Stimulated activated naive CD8-positive, alpha-beta T cell treated with anti-CD3 and anti-CD28 coated beads, Interleukin-15, Interleukin-2, amounts not matched to agents 100 U/mL and 50 U/mL, for 24 hours (primary cell): ENCODE results near the gene CPXM1.
A peak's percentile ranks its signal among the peaks of the same experiment; 100 is the strongest.
"Not testable (repeated sequence)": the region's sequence is repeated elsewhere in the genome, so short reads cannot be mapped to it uniquely, and the experiment has no call there.

ENCODE experiments used
- ATAC-seq: fragments of 150-1000 bp; cut with Tn5 transposase; one replicate; pipeline ENCODE4 v1.10.0; 2021
- DNase-seq: peaks from one replicate; pipeline ENCODE4 v3.0.0; 2021

The CPXM1 gene

DNA sequence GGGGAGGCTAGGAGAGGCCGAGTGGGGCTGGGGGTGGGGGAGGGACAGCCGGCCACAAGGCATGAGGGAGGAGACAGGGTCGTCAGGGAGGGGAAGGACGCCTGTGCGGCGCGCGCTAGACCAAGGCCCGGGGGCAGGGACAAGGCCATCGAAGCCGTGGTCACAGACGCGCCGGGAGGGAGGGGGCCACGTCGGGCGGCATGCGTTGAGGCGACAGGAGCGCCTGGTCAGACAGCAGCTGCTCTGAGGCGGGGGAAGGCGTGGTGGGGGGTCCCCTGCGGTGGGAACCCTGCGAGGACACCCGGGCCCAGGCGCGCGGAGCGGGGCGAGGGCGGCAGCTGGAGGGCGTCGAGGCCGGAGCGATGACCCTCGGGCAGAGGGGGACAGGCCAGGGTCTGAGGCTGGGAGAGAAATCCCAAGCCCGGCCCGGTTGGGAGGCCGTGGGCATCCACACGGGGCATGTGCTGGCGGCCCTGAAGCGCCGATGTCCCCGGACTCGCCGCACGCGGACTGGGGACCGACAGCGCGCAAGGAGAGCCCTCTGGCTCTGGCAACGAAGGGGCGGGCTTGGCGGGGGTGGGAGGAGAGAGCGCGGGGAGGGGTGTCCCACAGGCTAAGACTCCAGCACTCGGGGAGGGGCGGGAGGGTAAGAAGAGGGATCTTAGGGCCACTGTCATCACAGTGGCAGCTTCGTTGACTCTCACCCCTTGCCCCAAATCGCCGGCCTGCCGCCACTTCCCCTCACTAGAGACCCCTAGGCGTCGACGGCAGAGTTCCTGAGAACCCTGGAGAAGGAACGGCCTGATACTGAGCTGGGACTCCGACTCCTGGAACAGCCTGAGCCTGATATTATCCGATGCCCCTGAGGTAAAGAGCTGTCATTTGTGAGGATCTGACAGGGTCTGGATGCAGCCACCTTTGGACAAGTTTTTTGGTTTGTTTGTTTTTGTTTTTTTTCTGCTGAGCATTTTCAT lies 20.8 kb upstream of the CPXM1 start:
- DNase-seq: no peak

GRCh38 chr20:2820084-2820895 lies 19.9 kb upstream of the CPXM1 start:
- ATAC-seq: no peak
- no peak for DNase-seq

More for the DNA sequence above, 20.8 kb upstream of the CPXM1 start:
- no peak for ATAC-seq

DNA sequence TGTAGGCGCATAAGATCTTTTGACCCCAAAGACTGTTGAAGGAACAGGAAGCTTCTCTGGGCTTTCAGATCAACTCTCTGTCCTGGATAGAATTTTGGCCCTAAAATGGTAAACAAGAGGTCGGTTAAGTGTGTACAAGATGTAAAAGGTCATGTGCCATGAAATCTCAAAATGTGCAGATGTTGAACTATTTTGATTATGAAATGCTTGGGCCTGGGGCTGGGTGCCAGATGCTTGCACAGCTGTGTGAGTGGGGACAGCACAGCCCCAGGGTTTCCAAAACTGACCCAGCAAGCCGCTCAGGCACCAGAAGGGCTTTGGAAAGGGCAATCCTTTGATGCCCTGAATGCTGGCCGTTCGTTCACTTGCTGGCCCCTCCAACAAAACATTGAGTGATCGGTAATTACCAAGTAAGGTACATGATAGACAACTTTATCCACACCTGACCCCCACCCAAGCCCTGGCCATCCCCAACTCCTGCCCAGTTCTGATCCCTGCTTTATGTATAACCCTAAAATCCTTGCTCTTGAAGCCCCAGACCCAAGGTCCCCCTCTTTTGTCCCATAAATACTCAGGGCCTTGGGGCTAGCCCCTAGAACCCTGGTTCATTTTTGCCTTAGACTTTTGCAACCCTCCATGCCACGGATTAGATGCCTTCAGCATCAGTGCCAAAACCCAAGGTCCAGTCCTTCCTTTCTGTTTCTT lies 17.6 kb upstream of the CPXM1 start:
- DNase-seq: no peak
- ATAC-seq: no peak

DNA sequence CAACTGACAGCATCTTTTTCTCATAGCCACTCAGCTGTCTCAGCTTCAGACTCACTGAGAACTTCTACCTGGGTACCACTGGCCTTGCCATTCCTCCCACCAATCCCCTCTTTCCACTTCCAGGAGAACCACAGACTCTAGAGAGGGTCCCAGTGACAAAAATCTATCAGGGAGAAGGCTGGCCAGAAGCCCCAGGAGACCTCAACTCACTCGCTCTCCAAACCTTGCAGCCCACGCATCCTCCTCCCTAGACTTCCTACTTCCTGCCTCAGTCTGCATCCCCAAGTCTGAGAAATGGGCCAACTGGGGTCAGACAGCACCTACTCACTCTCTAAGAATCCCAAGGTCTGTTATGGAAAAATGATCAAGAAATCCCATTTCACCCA lies 16.9 kb upstream of the CPXM1 start:
- DNase-seq: no peak
- no peak for ATAC-seq

- ATAC-seq: peak; percentile 32
- no peak for DNase-seq
Measured at GRCh38 chr20:2816583-2817340, 16.3 kb upstream of the CPXM1 start.

- DNase-seq (no peak), ATAC-seq (no peak)
Measured at GRCh38 chr20:2816030-2816582, 15.7 kb upstream of the CPXM1 start, which contains the start of gene TMEM239. Gene TMEM239 (plus strand): TSS chr20:2816364. CDS start chr20:2816555, 191 bp downstream.

GRCh38 chr20:2815242-2815900 lies 14.9 kb upstream of the CPXM1 start:
- DNase-seq (no peak), ATAC-seq (no peak)

DNA sequence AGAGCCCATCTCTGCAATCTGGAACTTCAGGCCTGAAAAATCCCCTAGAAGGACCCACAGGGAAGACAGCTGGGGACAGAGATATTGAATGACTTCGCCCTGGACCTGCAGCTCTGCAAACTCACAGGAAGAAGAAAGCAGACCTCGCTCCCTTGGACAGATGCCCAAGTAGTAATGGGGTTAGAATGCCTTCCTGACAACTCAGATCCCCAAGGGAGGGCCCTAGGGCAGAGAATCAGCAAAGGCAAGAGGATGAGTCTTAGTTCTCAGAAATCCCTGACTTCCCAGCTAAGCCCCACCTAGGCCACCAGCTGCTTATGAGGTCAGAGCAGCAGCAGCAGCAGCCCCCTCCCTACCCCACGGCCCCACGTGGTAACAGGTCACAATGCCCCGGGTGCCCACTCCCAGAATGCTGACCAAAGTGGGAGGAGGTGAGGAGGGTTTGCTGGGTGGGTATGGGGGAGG lies 14.2 kb upstream of the CPXM1 start, which contains the start of gene C20orf141:
Gene C20orf141, plus strand, starts transcription at position 401 of the 465 bp plus-strand sequence. CDS start 198 bp downstream, outside the sequence.
- no peak for ATAC-seq

DNA sequence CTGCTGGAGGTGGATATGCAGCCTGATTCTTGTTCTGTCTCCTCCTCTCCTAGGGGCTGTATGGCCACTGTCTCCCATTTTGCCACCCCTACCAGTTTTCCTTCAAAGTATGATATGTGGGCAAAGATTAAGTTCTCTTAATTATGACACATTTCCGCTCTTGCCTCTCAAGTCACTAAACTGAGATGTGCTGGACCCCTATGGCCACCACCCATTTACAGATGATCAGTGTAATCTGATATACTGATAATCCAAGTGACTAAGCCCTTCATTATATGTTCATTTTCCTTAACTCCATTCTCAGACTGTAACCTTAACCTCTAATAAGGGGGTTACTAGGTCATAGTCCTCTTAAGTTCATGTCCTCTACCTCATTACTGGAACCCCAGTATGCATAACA lies 13.6 kb upstream of the CPXM1 start:
- DNase-seq (no peak), ATAC-seq (no peak)

More for the DNA sequence above, 14.2 kb upstream of the CPXM1 start, which contains the start of gene C20orf141:
- DNase-seq: no peak

GRCh38 chr20:2812189-2812588 lies 11.8 kb upstream of the CPXM1 start:
- no peak for DNase-seq
- no peak for ATAC-seq

DNA sequence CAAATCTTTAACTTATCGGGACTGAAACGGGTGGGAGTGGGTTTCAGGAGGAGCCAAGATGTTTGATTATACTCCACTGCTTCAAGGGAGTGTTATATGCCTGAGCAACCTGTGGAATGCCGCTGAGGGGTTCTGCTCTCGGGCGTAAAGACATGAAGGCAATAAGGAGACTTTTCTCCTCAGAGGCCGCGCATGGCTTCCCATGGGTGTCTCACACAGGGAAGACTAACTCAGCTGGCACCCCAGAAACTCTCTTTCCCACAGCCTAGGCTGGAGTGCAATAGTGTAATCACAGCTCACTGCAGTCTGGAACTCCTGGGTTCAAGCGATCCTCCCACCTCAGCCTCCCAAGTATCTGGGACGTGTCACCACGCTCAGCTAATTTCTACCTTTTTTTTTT lies 9.3 kb upstream of the CPXM1 start:
- no peak for DNase-seq
- ATAC-seq: no peak

GRCh38 chr20:2807929-2808328 lies 7.5 kb upstream of the CPXM1 start:
- not testable (repeated sequence) for ATAC-seq, DNase-seq

DNA sequence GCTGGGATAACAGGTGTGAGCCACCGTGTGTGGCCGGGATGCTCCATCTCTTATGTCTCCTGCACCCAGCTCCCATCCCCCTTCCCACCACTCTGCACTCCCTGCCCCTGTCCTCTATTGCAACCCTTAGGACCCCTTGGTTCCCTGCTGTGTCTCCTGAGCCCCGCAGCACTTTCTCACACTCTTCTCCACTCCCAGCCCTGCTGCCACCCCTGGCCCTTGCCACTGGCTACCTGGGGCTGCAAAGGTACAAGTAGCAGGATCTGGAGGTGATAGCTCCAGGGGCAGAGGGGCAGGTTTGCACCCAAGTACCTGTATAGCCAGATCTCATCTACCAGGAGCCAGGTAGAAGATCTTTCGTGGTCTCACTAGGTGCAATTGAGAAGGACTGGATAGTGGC lies 6.6 kb upstream of the CPXM1 start:
- DNase-seq: no peak
- ATAC-seq: no peak

GRCh38 chr20:2806351-2806701 lies 5.9 kb upstream of the CPXM1 start:
- DNase-seq (no peak), ATAC-seq (no peak)

DNA sequence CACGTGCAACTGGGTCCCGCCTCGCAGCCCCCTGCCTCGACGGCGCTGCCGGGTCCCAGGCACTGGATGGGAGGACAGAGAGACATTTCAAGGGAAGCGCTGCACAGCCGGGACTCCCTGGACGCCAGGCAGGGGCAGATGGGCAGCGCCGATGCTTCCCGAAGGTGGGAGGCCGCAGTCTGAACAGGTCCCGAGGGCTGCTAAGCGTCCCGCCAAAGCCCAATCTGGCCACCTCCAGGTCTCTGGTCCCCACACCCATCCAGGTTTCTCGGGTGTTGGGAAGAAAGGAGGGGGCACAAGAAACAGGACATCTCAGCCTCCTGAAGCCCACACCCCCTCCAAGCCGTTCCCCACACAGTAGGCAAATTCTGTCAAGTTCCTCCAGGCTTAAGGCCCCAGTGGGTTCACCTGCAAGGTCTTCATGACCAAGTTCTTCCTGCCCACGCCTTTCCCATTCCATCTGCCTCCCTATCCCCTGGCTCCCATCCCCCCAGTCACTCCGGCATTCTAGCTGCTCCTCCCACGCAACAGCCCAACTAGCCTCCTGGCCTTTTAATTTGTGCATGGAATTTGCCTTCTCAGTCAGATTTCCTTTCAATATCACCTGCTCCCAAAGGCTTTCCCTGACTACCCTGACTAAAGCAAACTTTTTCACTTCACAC lies 5.4 kb upstream of the CPXM1 start:
- ATAC-seq: no peak
- no peak for DNase-seq

- no peak for ATAC-seq
- no peak for DNase-seq
Measured at GRCh38 chr20:2804852-2805688, 4.6 kb upstream of the CPXM1 start.

- no peak for ATAC-seq
Measured at GRCh38 chr20:2804041-2804828, 3.8 kb upstream of the CPXM1 start.

DNA sequence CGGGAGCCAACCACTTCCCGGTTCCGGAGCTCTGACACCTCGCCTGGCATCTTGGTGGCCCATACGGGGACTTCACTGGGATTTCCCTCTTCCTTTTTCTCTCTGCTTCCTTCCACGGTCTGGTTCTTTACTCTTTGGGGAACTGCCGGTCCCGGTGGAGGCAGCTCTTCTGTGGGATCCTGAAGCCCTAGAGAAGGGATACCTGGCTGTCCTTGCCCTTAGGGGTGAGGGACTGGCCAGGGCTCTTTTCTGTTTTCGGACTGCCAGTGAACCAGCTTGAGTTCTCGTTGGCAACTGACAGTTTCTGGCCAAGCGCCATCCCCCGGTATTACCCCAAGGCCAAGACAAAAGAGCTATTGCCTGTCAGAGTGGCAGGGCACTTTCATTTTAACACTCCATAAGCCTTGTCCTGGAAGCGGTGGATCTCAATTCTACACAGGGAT lies 880 bp upstream of the CPXM1 start:
- ATAC-seq (no peak), DNase-seq (no peak)

More at GRCh38 chr20:2804041-2804828, 3.8 kb upstream of the CPXM1 start:
- no peak for DNase-seq
